UCSD-AML1 (cell line): ENCODE measurements around the gene USF2.
"Not testable (repeated sequence)": the region's sequence is repeated elsewhere in the genome, so short reads cannot be mapped to it uniquely, and the experiment has no call there.

Experiments
- DNase-seq: peaks from one replicate; lab custom pipeline; 2025; ENCODE audit not compliant: unreplicated experiment; lab: John Stamatoyannopoulos, UW

Gene USF2

GRCh38 chr19:35268536-35269437 is at the start of gene USF2:
TSS of gene USF2 (plus strand) at chr19:35268962. CDS start at chr19:35269102, 140 bp downstream.
- peak; percentile 71 for DNase-seq

- no peak for DNase-seq
Measured at GRCh38 chr19:35219008-35219407, 49.8 kb upstream of the USF2 start.

- DNase-seq, result no peak
Measured at GRCh38 chr19:35220315-35220921, 48.3 kb upstream of the USF2 start.

- not testable (repeated sequence) for DNase-seq
Measured at GRCh38 chr19:35220973-35221590, 47.7 kb upstream of the USF2 start.

GRCh38 chr19:35222373-35223015 is 46.3 kb upstream of the USF2 start:
- no peak for DNase-seq

GRCh38 chr19:35223084-35223790 is 45.5 kb upstream of the USF2 start:
- no peak for DNase-seq

- DNase-seq, result no peak
Measured at GRCh38 chr19:35223862-35224505, 44.8 kb upstream of the USF2 start.

GRCh38 chr19:35224681-35225571 is 43.8 kb upstream of the USF2 start:
- no peak for DNase-seq

- no peak for DNase-seq
Measured at GRCh38 chr19:35225951-35226350, 42.8 kb upstream of the USF2 start.

GRCh38 chr19:35226748-35227147 is 42.0 kb upstream of the USF2 start:
- no peak for DNase-seq

GRCh38 chr19:35228177-35228930 is 40.4 kb upstream of the USF2 start, which contains the start of gene FAM187B:
TSS of gene FAM187B (minus strand) at chr19:35228739. CDS start at chr19:35228680, 59 bp downstream.
- no peak for DNase-seq

GRCh38 chr19:35229601-35230000 is 39.2 kb upstream of the USF2 start:
- no peak for DNase-seq

- no peak for DNase-seq
Measured at GRCh38 chr19:35231956-35232645, 36.7 kb upstream of the USF2 start.

- DNase-seq, result no peak
Measured at GRCh38 chr19:35232912-35233311, 35.9 kb upstream of the USF2 start.

- no peak for DNase-seq
Measured at GRCh38 chr19:35236638-35237400, 31.9 kb upstream of the USF2 start.

GRCh38 chr19:35239597-35239996 is 29.2 kb upstream of the USF2 start:
- not testable (repeated sequence) for DNase-seq

GRCh38 chr19:35240327-35240726 is 28.4 kb upstream of the USF2 start:
- DNase-seq, result no peak
